Measurements from ENCODE around the gene MLF1. TPM values are rescaled to one million over a fixed set of nuclear protein-coding genes. Genes with fewer than 3 reads are reported as not detected.

MLF1 gene
- total RNA-seq, 2 experiments from 2014 or later = 0.80 to 0.89 TPM

DNA sequence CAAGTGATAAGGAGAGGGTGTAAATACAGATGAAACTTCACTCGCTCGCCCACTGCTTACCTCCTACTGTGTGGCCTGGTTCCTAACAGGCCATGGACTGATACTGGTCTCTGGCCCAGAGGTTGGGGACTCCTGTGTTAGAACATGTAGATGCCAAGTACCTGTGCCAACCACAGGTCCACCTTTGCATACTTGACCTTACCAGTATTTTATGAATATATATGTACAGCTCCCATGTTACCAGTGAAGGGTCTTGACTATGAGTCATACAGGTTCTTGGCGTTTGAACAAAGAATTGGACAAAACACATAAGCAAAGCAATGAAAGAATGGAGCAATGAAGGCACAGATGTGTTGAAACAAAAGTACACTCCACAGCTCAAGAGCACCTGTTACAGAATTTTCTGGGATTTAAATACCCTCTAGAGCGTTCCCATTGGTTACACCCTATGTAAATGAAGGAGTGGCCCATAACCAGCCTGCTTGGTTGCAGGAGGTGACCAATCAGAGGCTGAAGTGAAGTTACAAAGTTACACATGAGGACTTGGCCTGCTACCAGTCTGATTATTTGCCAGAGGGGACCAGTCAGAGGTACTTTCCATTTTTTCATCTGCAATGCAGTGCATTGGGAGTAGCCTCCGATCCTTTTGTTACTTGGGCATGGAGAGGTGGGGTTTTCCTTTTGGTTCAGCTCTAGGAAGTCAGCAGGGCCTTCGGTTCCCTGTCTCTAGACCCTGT lies 71.6 kb downstream of the MLF1 start:
- H3K9me3 Mint-ChIP-seq = no peaks in the 10 kb centered on the region

DNA sequence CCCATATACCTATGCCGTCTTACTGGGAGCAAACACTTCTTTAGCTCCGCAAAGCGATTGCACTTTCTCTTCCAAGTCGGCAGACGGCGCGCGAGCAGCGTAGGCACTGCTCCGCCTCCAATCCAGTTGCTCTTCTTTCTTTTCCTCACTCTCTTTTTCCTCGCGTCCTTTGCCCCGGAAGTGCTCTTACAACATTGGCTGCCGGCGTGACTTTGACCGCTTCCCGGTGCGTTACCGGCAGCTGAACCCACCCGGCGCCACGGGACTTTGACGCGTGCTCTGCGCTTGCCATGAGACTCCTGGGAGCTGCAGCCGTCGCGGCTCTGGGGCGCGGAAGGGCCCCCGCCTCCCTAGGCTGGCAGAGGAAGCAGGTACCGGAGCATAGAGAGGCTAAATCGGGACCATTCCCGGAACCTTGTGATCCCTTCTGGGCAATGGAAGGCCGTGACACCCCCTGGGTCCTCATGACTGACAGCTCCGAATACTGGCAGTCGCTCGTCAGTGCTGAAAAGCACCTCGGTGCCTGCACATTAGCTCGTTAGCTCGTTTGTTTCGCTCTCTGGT lies 73.4 kb downstream of the MLF1 start, which contains the start of gene GFM1:
Gene GFM1, plus strand, starts transcription at position 183 of the 564 bp plus-strand sequence. Its CDS starts 108 bp downstream, at position 291.
- Mint-ChIP-seq H3K27me3 (no peaks in the 10 kb centered on the region), H3K27ac (peak within 1 kb of the TSS; percentile 93), H3K4me3 (peak within 1 kb of the TSS; percentile 96), H3K36me3 (peaks cover 22% of the 10 kb centered on the region), H3K9me3 (no peaks in the 10 kb centered on the region), H3K4me1 (peaks cover 28% of the 10 kb centered on the region)
- peak; percentile 88 for DNase-seq

More for the DNA sequence above, 71.6 kb downstream of the MLF1 start:
- Mint-ChIP-seq H3K27me3 (no peaks in the 10 kb centered on the region), H3K4me1 (peaks cover 18% of the 10 kb centered on the region), H3K27ac (no peak overlapping the region), H3K36me3 (peaks cover 13% of the 10 kb centered on the region), H3K4me3 (no peak overlapping the region)
- DNase-seq = no peak

DNA sequence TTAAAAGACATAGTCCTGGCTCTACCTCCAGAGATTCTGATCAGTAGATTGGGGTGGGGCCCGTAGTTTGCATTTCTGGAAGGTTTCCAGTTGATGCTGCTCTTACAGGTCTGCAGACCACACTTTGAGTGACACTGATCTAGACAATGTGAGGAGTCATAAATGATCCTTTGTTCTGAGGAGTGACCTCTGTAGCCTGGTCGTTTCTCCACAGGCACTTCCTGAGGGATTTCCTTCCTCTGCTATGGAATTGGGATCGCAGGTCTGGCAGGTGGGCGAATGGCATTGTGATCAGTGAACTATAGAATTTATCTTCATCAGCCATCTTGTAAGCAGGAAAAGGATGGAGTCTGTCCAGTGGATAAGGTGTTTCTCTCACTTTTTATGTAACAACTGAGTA lies 78.8 kb downstream of the MLF1 start:
- peaks cover 33% of the 10 kb centered on the region for H3K36me3 Mint-ChIP-seq
- DNase-seq = no peak
- peaks cover 32% of the 10 kb centered on the region for H3K4me1 Mint-ChIP-seq
- no peak overlapping the region for H3K4me3 Mint-ChIP-seq
- no peaks in the 10 kb centered on the region for H3K27me3 Mint-ChIP-seq
- H3K9me3 Mint-ChIP-seq = no peaks in the 10 kb centered on the region
- H3K27ac Mint-ChIP-seq = no peak overlapping the region

DNA sequence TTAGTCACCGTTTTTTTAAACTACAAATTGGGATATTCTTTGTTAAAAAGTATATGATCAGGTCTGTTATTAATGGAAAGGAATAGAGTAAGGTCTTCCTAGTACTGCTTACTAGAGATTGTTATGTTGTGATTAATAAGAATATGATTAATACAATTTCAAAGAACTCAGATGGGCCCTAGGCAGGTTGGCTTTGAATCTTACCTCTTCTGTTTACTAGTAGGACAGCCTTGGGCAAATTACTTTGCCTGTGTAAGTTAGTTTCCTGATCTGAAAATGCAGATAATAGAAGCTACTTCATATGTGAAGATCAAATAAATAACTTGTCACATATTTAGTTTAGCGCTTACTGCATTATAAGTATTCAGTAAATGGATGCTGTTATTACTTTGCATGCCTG lies 80.2 kb downstream of the MLF1 start:
- no peaks in the 10 kb centered on the region for H3K9me3 Mint-ChIP-seq
- no peak overlapping the region for H3K4me3 Mint-ChIP-seq
- no peaks in the 10 kb centered on the region for H3K27me3 Mint-ChIP-seq
- no peak overlapping the region for H3K27ac Mint-ChIP-seq
- DNase-seq = no peak
- H3K4me1 Mint-ChIP-seq = peaks cover 24% of the 10 kb centered on the region
- peaks cover 31% of the 10 kb centered on the region for H3K36me3 Mint-ChIP-seq

DNA sequence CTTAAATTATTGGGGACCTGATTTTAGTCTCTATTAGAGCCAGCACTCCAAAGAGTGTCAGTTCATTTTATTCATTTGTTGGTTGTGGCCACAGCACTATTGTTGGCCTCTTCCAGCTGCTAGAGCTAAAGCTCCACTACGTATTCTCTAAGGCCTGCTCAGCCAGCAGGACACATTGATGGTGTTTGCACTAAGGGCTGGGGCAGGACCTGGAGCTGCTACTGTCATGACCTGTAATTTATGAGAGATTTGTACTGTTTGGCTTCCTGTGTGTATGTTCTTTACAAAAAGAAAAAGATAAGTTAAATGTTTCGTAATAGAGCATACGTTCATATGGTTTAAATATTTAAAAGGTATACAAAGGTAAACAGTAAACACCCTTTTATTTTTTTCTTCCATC lies 81.5 kb downstream of the MLF1 start:
- Mint-ChIP-seq H3K36me3 (peaks cover 31% of the 10 kb centered on the region), H3K27ac (no peak overlapping the region), H3K9me3 (no peaks in the 10 kb centered on the region), H3K4me1 (peaks cover 18% of the 10 kb centered on the region), H3K4me3 (no peak overlapping the region), H3K27me3 (no peaks in the 10 kb centered on the region)
- DNase-seq = no peak

Other genes starting within 250 kb of the MLF1 start
- gene GFM1, start 73.3 kb downstream of the MLF1 start, total RNA-seq = 10 to 100 TPM; 82.8 to 89.3 TPM
- 1 to 10 TPM; 7.6 to 8.2 TPM for gene LXN, start 101.5 kb downstream of the MLF1 start, total RNA-seq
- not detected for gene RARRES1, start 161.3 kb downstream of the MLF1 start, total RNA-seq
- gene MFSD1, start 230.9 kb downstream of the MLF1 start, total RNA-seq = 10 to 100 TPM; 17.0 to 18.5 TPM

Measured in activated naive CD8-positive, alpha-beta T cell treated with anti-CD3 and anti-CD28 coated beads for 36 hours (primary cell).